DMS53 treated with DMSO at 0.1 percent for 48 hours (cell line): ENCODE measurements around the gene OR2AE1.
"Not testable (repeated sequence)": the region's sequence is repeated elsewhere in the genome, so short reads cannot be mapped to it uniquely, and the experiment has no call there.

ENCODE experiments used
- DNase-seq: peaks from one replicate; lab custom pipeline; 2025; ENCODE audit not compliant: unreplicated experiment; lab: John Stamatoyannopoulos, UW

OR2AE1 gene

GRCh38 chr7:99876933-99877332 is at the start of gene OR2AE1:
OR2AE1 (minus strand) TSS chr7:99877033; CDS start chr7:99877033, 0 bp downstream.
- DNase-seq: no peak

- no peak for DNase-seq
Measured at GRCh38 chr7:99926321-99926720, 49.5 kb upstream of the OR2AE1 start.

- no peak for DNase-seq
Measured at GRCh38 chr7:99923200-99923599, 46.4 kb upstream of the OR2AE1 start.

GRCh38 chr7:99920149-99920548 is 43.3 kb upstream of the OR2AE1 start:
- DNase-seq: no peak

GRCh38 chr7:99919814-99920112 is 42.9 kb upstream of the OR2AE1 start:
- DNase-seq: no peak

GRCh38 chr7:99918959-99919813 is 42.4 kb upstream of the OR2AE1 start, which contains the start of gene TRIM4:
TRIM4 (minus strand) TSS chr7:99919530; CDS start chr7:99919401, 129 bp downstream.
- DNase-seq: peak; percentile 81

- DNase-seq: no peak
Measured at GRCh38 chr7:99910976-99911375, 34.1 kb upstream of the OR2AE1 start.

- DNase-seq: no peak
Measured at GRCh38 chr7:99901581-99901980, 24.7 kb upstream of the OR2AE1 start.

GRCh38 chr7:99899830-99900519 is 23.1 kb upstream of the OR2AE1 start:
- no peak for DNase-seq

GRCh38 chr7:99898836-99899235 is 22.0 kb upstream of the OR2AE1 start:
- no peak for DNase-seq

GRCh38 chr7:99898023-99898357 is 21.2 kb upstream of the OR2AE1 start:
- DNase-seq: no peak

- no peak for DNase-seq
Measured at GRCh38 chr7:99897322-99898022, 20.6 kb upstream of the OR2AE1 start.

- DNase-seq: no peak
Measured at GRCh38 chr7:99894738-99895137, 17.9 kb upstream of the OR2AE1 start.

- no peak for DNase-seq
Measured at GRCh38 chr7:99893280-99893679, 16.4 kb upstream of the OR2AE1 start.

- not testable (repeated sequence) for DNase-seq
Measured at GRCh38 chr7:99890348-99890747, 13.5 kb upstream of the OR2AE1 start.

GRCh38 chr7:99888366-99888765 is 11.5 kb upstream of the OR2AE1 start:
- DNase-seq: not testable (repeated sequence)

GRCh38 chr7:99881370-99881769 is 4.5 kb upstream of the OR2AE1 start:
- DNase-seq: no peak

- no peak for DNase-seq
Measured at GRCh38 chr7:99876491-99876890, 342 bp downstream of the OR2AE1 start.

- no peak for DNase-seq
Measured at GRCh38 chr7:99868246-99868645, 8.6 kb downstream of the OR2AE1 start.

GRCh38 chr7:99867477-99867876 is 9.4 kb downstream of the OR2AE1 start:
- not testable (repeated sequence) for DNase-seq

- no peak for DNase-seq
Measured at GRCh38 chr7:99863847-99864440, 12.9 kb downstream of the OR2AE1 start.
